Breast epithelium (tissue), 4 donors: ENCODE data around the gene XDH. TPM values are rescaled to one million over a fixed set of nuclear protein-coding genes. Genes with fewer than 3 reads are reported as not detected.

Source experiments
- DNase-seq, 2 donors: peaks; one replicate each; pipeline ENCODE4 v3.0.0-alpha.2; 2019; ENCODE audit warnings: low spot score in 2 of 2
- H3K27ac ChIP-seq, 2 donors: fragments of 200-600 bp; sonication (generic) in 1 of 2; one replicate each; pipeline ENCODE4 v1.5.1; 2016 to 2019; ENCODE audit warnings: mild to moderate bottlenecking in 1 of 2
- H3K27me3 ChIP-seq, 2 donors: fragments of 200-600 bp; sonication (generic) in 1 of 2; one replicate each; pipeline versions ENCODE4 v1.5.1 to v1.6.0; 2017 to 2019; ENCODE audit warnings: control low read depth in 1 of 2, mild to moderate bottlenecking in 1 of 2
- H3K36me3 ChIP-seq: fragments of 200-600 bp; one replicate; pipeline ENCODE4 v1.5.1; 2019
- H3K4me1 ChIP-seq, 2 donors: fragments of 200-600 bp; sonication (generic); one replicate each; pipeline ENCODE4 v1.5.1; 2016 to 2019; ENCODE audit warnings: control low read depth in 1 of 2
- H3K4me3 ChIP-seq, 3 donors: fragments of 200-600 bp; sonication (generic); 1 replicate in 2 of 3; 2 replicates in 1 of 3; pipeline ENCODE4 v1.5.1; 2016 to 2019; ENCODE audit warnings: mild to moderate bottlenecking in 3 of 3, moderate library complexity in 2 of 3
- H3K9me3 ChIP-seq, 2 donors: fragments of 200-600 bp; sonication (generic) in 1 of 2; one replicate each; pipeline ENCODE4 v1.5.1; 2016 to 2019; ENCODE audit warnings: control low read depth in 1 of 2
- CTCF ChIP-seq, 3 donors: fragments of 450-650 bp; IDR thresholded peaks; one replicate each; pipeline ENCODE4 v1.5.1; 2016 to 2017; ENCODE audit warnings: antibody characterized with exemption in 3 of 3, mild to moderate bottlenecking in 3 of 3, moderate library complexity in 3 of 3
- POLR2A ChIP-seq: fragments of 450-650 bp; IDR thresholded peaks from one replicate; pipeline ENCODE4 v1.6.1; 2016; ENCODE audit warnings: antibody characterized with exemption, mild to moderate bottlenecking, moderate library complexity
- POLR2AphosphoS5 ChIP-seq, 3 donors: sonication (generic); formaldehyde crosslinking; IDR thresholded peaks; one replicate each; pipeline ENCODE4 v1.6.1; 2017; ENCODE audit warnings: antibody characterized with exemption in 3 of 3
- intact Hi-C: fragments of 100-400 bp; cut with DNase I; formaldehyde crosslinking; loops from one replicate; pipeline ENCODE4 v1.15.1; 2023; ENCODE audit warnings: low total_unique reads
- total RNA-seq, 3 donors: library from RNA; depleted of rRNA; stranded (reverse); fragments of >200 nt; gene quantifications; one replicate each; pipeline ENCODE4 v1.1.0, GENCODE V29; 2016

Gene XDH
- total RNA-seq, 3 donors from 2014 or later: 0.16 to 6.9 (median 1.3) TPM

- Histone ChIP-seq H3K9me3 (no peaks in the 10 kb centered on the region), H3K4me3 (no peak overlapping the region), H3K27ac (peak overlapping the region; percentile 86 to 91), H3K4me1 (no peaks in the 10 kb centered on the region), H3K36me3 (no peaks in the 10 kb centered on the region), H3K27me3 (no peaks in the 10 kb centered on the region)
- no peak for DNase-seq
- intact Hi-C loops: no loop called here
- TF ChIP-seq POLR2A (no peak), CTCF (IDR thresholded peaks at IDR 0.05) (no peak), POLR2AphosphoS5 (IDR thresholded peaks at IDR 0.05) (no peak)
These were observed 28.4 kb downstream of the XDH start for GRCh38 chr2:31386172-31386571.

GRCh38 chr2:31384771-31385276 is 29.7 kb downstream of the XDH start:
- Histone ChIP-seq H3K36me3 (no peaks in the 10 kb centered on the region), H3K4me3 (no peak overlapping the region), H3K4me1 (no peaks in the 10 kb centered on the region), H3K27ac (peak overlapping the region; percentile 86 to 91), H3K9me3 (no peaks in the 10 kb centered on the region), H3K27me3 (no peaks in the 10 kb centered on the region)
- no peak for DNase-seq
- intact Hi-C loops: no loop called here
- TF ChIP-seq CTCF (IDR thresholded peaks at IDR 0.05) (no peak), POLR2AphosphoS5 (IDR thresholded peaks at IDR 0.05) (peak in 1 of 3 donors; percentile 12), POLR2A (no peak)

- TF ChIP-seq POLR2AphosphoS5 (IDR thresholded peaks at IDR 0.05): no peak
- TF ChIP-seq CTCF (IDR thresholded peaks at IDR 0.05): no peak
- TF ChIP-seq POLR2A: no peak
- H3K9me3 ChIP-seq: no peaks in the 10 kb centered on the region
- H3K4me3 ChIP-seq: no peak overlapping the region
- H3K27me3 ChIP-seq: no peaks in the 10 kb centered on the region
- no peaks in the 10 kb centered on the region for H3K36me3 ChIP-seq
- DNase-seq: peak in 1 of 2 donors; percentile 81
- H3K4me1 ChIP-seq: no peaks in the 10 kb centered on the region
- H3K27ac ChIP-seq: peak overlapping the region; percentile 86 to 91
- intact Hi-C loops: no loop called here
These were observed 30.2 kb downstream of the XDH start for GRCh38 chr2:31384351-31384750.

- no peaks in the 10 kb centered on the region for H3K27me3 ChIP-seq
- TF ChIP-seq POLR2A: no peak
- no peak for TF ChIP-seq CTCF (IDR thresholded peaks at IDR 0.05)
- TF ChIP-seq POLR2AphosphoS5 (IDR thresholded peaks at IDR 0.05): no peak
- peak overlapping the region; percentile 86 to 91 for H3K27ac ChIP-seq
- intact Hi-C loops: no loop called here
- no peaks in the 10 kb centered on the region for H3K4me1 ChIP-seq
- DNase-seq: no peak
- no peaks in the 10 kb centered on the region for H3K36me3 ChIP-seq
- H3K4me3 ChIP-seq: no peak overlapping the region
- H3K9me3 ChIP-seq: no peaks in the 10 kb centered on the region
These were observed 30.9 kb downstream of the XDH start for GRCh38 chr2:31383471-31384153.

GRCh38 chr2:31382452-31383120 is 32.0 kb downstream of the XDH start:
- Histone ChIP-seq H3K4me3 (no peak overlapping the region), H3K36me3 (no peaks in the 10 kb centered on the region), H3K27me3 (no peaks in the 10 kb centered on the region), H3K27ac (peak overlapping the region in 1 of 2 donors; percentile 86), H3K9me3 (no peaks in the 10 kb centered on the region), H3K4me1 (no peaks in the 10 kb centered on the region)
- no peak for DNase-seq
- TF ChIP-seq POLR2A (no peak), CTCF (IDR thresholded peaks at IDR 0.05) (no peak), POLR2AphosphoS5 (IDR thresholded peaks at IDR 0.05) (no peak)
- intact Hi-C loops: no loop called here
